Activated CD8-positive, alpha-beta T cell treated with anti-CD3 and anti-CD28 coated beads for 36 hours (primary cell): ENCODE measurements around the gene RUNX1. TPM values are rescaled to one million over a fixed set of nuclear protein-coding genes. Genes with fewer than 3 reads are reported as not detected.

Source experiments
- ATAC-seq: fragments of 200-7000 bp; cut with Tn5 transposase; one replicate; pipeline ENCODE4 v1.10.0; 2021; ENCODE audit warnings: mild to moderate bottlenecking, moderate library complexity
- CTCF ChIA-PET: fragments of 350-600 bp; sonication (Branson Sonifier 250); formaldehyde crosslinking; loops from one replicate; lab custom pipeline; 2021; ENCODE audit warnings: antibody characterized with exemption; lab: Charles Lee
- POLR2A ChIA-PET: fragments of 350-600 bp; sonication (Branson Sonifier 250); formaldehyde crosslinking; loops from one replicate; lab custom pipeline; 2021; ENCODE audit warnings: antibody characterized with exemption; lab: Charles Lee
- DNase-seq: peaks from one replicate; pipeline ENCODE4 v3.0.0-alpha.2; 2020
- H3K27ac Mint-ChIP-seq: one replicate; pipeline ENCODE4 v1.8.0; 2021; ENCODE audit warnings: mild to moderate bottlenecking, mixed read lengths
- H3K27me3 Mint-ChIP-seq: one replicate; pipeline ENCODE4 v1.8.0; 2021; ENCODE audit warnings: mixed read lengths
- H3K36me3 Mint-ChIP-seq: one replicate; pipeline ENCODE4 v1.8.0; 2021; ENCODE audit warnings: low read depth, mixed read lengths
- H3K4me1 Mint-ChIP-seq: one replicate; pipeline ENCODE4 v1.8.0; 2021; ENCODE audit warnings: low read depth, mixed read lengths
- H3K4me3 Mint-ChIP-seq: one replicate; pipeline ENCODE4 v1.8.0; 2021; ENCODE audit warnings: mild to moderate bottlenecking, moderate library complexity, mixed read lengths
- H3K9me3 Mint-ChIP-seq: one replicate; pipeline ENCODE4 v1.8.0; 2021; ENCODE audit warnings: mixed read lengths
- CTCF ChIP-seq: fragments of 200-600 bp; IDR thresholded peaks from one replicate; pipeline ENCODE4 v1.8.0; 2022; ENCODE audit warnings: antibody characterized with exemption, mild to moderate bottlenecking
- intact Hi-C: fragments of 100-400 bp; cut with micrococcal nuclease; formaldehyde crosslinking; loops from one replicate; pipeline ENCODE4 v1.10.0; 2022
- total RNA-seq, 2 experiments: library from RNA; stranded (reverse); gene quantifications; one replicate each; pipeline ENCODE4 v1.2.3, GENCODE V29; 2021

The RUNX1 gene
- total RNA-seq, 2 experiments from 2014 or later: 18.7 to 19.0 TPM

GRCh38 chr21:34744801-34745200 lies 304.3 kb downstream of the RUNX1 start:
- Mint-ChIP-seq H3K4me1 (peaks cover 3% of the 10 kb centered on the region), H3K4me3 (no peak overlapping the region), H3K9me3 (no peaks in the 10 kb centered on the region), H3K36me3 (no peaks in the 10 kb centered on the region), H3K27me3 (peaks cover 5% of the 10 kb centered on the region), H3K27ac (no peak overlapping the region)
- no peak for TF ChIP-seq CTCF
- ATAC-seq (no peak), DNase-seq (no peak)
- CTCF ChIA-PET: interaction anchor here (0.9 to 3.4 kb wide), 29 partner anchors 9 to 1097 kb away, joined by 3 to 20 read pairs (median 5); no protein-coding TSS in a partner anchor
- intact Hi-C loops: loop anchor here (5.0 to 10.0 kb wide), 3 partner anchors 140 to 1098 kb away; no protein-coding TSS in a partner anchor
- POLR2A ChIA-PET: no interaction called here

GRCh38 chr21:34743831-34744230 lies 305.3 kb downstream of the RUNX1 start:
- Mint-ChIP-seq H3K9me3 (no peaks in the 10 kb centered on the region), H3K4me1 (peaks cover 3% of the 10 kb centered on the region), H3K4me3 (no peak overlapping the region), H3K27ac (no peak overlapping the region), H3K27me3 (peaks cover 7% of the 10 kb centered on the region), H3K36me3 (no peaks in the 10 kb centered on the region)
- ATAC-seq (no peak), DNase-seq (no peak)
- POLR2A ChIA-PET: no interaction called here
- TF ChIP-seq CTCF: no peak
- CTCF ChIA-PET: interaction anchor here (0.9 to 3.4 kb wide), 4 partner anchors 14 to 657 kb away, joined by 3 to 20 read pairs (median 12); no protein-coding TSS in a partner anchor
- intact Hi-C loops: loop anchor here (10.0 kb wide), 1 partner anchor 141 kb away; no protein-coding TSS in a partner anchor

- no peak for TF ChIP-seq CTCF
- ATAC-seq (no peak), DNase-seq (no peak)
- H3K27me3 Mint-ChIP-seq: peaks cover 7% of the 10 kb centered on the region
- no peaks in the 10 kb centered on the region for H3K9me3 Mint-ChIP-seq
- CTCF ChIA-PET: interaction anchor here (0.9 to 3.4 kb wide), 2 partner anchors 13 to 50 kb away, joined by 4 to 20 read pairs; no protein-coding TSS in a partner anchor
- POLR2A ChIA-PET: no interaction called here
- H3K4me1 Mint-ChIP-seq: peaks cover 3% of the 10 kb centered on the region
- intact Hi-C loops: loop anchor here (10.0 kb wide), 1 partner anchor 142 kb away; no protein-coding TSS in a partner anchor
- H3K4me3 Mint-ChIP-seq: no peak overlapping the region
- H3K36me3 Mint-ChIP-seq: no peaks in the 10 kb centered on the region
- H3K27ac Mint-ChIP-seq: no peak overlapping the region
These were observed 305.8 kb downstream of the RUNX1 start for GRCh38 chr21:34743285-34743684.

GRCh38 chr21:34740198-34740597 lies 308.9 kb downstream of the RUNX1 start:
- Mint-ChIP-seq H3K27me3 (peaks cover 7% of the 10 kb centered on the region), H3K36me3 (no peaks in the 10 kb centered on the region), H3K9me3 (no peaks in the 10 kb centered on the region), H3K27ac (no peak overlapping the region), H3K4me1 (no peaks in the 10 kb centered on the region), H3K4me3 (no peak overlapping the region)
- no peak for TF ChIP-seq CTCF
- DNase-seq: no peak
- ChIA-PET POLR2A (no interaction called here), CTCF (interaction anchor here (1.9 kb wide), 1 partner anchor 17 kb away, joined by 9 read pairs; no protein-coding TSS in a partner anchor)
- no peak for ATAC-seq
- intact Hi-C loops: loop anchor here (10.0 kb wide), 1 partner anchor 145 kb away; no protein-coding TSS in a partner anchor
